LNCaP clone FGC (cell line): Measurements from ENCODE around the gene CBY1.

ENCODE experiments used
- DNase-seq: peaks from one replicate; pipeline ENCODE4 v3.0.0-alpha.2; 2011; ENCODE audit warnings: low read depth
- H3K4me3 ChIP-seq: 2 replicates; pipeline ENCODE4 v1.5.1; 2011; ENCODE audit warnings: mild to moderate bottlenecking, low read depth, low read length, control low read depth
- CTCF ChIP-seq: IDR thresholded peaks from 2 replicates; pipeline ENCODE4 v1.5.1; 2012; ENCODE audit warnings: mild to moderate bottlenecking; ENCODE audit not compliant: control insufficient read depth, insufficient read depth; ENCODE audit errors: extremely low read depth

The CBY1 gene

GRCh38 chr22:38715852-38716251 is 59.4 kb downstream of the CBY1 start:
- no peak for TF ChIP-seq CTCF
- H3K4me3 ChIP-seq = no peak overlapping the region
- no peak for DNase-seq

GRCh38 chr22:38716271-38716670 is 59.8 kb downstream of the CBY1 start:
- TF ChIP-seq CTCF = no peak
- DNase-seq = no peak
- H3K4me3 ChIP-seq = no peak overlapping the region

- TF ChIP-seq CTCF = no peak
- DNase-seq = no peak
- H3K4me3 ChIP-seq = no peak overlapping the region
Observed at GRCh38 chr22:38716826-38717225, 60.4 kb downstream of the CBY1 start.

- H3K4me3 ChIP-seq = no peak overlapping the region
- no peak for DNase-seq
- no peak for TF ChIP-seq CTCF
Observed at GRCh38 chr22:38717244-38717643, 60.8 kb downstream of the CBY1 start.

GRCh38 chr22:38718414-38718813 is 62.0 kb downstream of the CBY1 start:
- TF ChIP-seq CTCF = peak; percentile 20; the same call in 1 of the 2 replicates
- no peak for DNase-seq
- H3K4me3 ChIP-seq = no peak overlapping the region

GRCh38 chr22:38719196-38719595 is 62.8 kb downstream of the CBY1 start:
- no peak for DNase-seq
- TF ChIP-seq CTCF = no peak
- no peak overlapping the region for H3K4me3 ChIP-seq

GRCh38 chr22:38720350-38720749 is 63.9 kb downstream of the CBY1 start:
- no peak overlapping the region for H3K4me3 ChIP-seq
- DNase-seq = no peak
- TF ChIP-seq CTCF = no peak
